ENCODE measurements around the gene SORCS2.

- no peak for TF ChIP-seq EP300 (IDR thresholded peaks at IDR 0.05)
- TF ChIP-seq, protein P1, sequence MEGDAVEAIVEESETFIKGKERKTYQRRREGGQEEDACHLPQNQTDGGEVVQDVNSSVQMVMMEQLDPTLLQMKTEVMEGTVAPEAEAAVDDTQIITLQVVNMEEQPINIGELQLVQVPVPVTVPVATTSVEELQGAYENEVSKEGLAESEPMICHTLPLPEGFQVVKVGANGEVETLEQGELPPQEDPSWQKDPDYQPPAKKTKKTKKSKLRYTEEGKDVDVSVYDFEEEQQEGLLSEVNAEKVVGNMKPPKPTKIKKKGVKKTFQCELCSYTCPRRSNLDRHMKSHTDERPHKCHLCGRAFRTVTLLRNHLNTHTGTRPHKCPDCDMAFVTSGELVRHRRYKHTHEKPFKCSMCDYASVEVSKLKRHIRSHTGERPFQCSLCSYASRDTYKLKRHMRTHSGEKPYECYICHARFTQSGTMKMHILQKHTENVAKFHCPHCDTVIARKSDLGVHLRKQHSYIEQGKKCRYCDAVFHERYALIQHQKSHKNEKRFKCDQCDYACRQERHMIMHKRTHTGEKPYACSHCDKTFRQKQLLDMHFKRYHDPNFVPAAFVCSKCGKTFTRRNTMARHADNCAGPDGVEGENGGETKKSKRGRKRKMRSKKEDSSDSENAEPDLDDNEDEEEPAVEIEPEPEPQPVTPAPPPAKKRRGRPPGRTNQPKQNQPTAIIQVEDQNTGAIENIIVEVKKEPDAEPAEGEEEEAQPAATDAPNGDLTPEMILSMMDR (IDR thresholded peaks at IDR 0.05) = no peak
- TF ChIP-seq POLR2A (IDR thresholded peaks at IDR 0.05) = no peak
- no peak for TF ChIP-seq POLR2AphosphoS5 (IDR thresholded peaks at IDR 0.05)
Observed at GRCh38 chr4:7366180-7366945, 174.0 kb downstream of the SORCS2 start.
